H1 (cell line): ENCODE results near the gene TLR10. TPM values are rescaled to one million over a fixed set of nuclear protein-coding genes. Genes with fewer than 3 reads are reported as not detected.

ENCODE experiments used
- CTCF ChIA-PET: fragments of 300-600 bp; sonication (Branson Sonifier 250); formaldehyde crosslinking; loops from one replicate; lab custom pipeline; 2021; ENCODE audit not compliant: partially characterized antibody; lab: Charles Lee
- POLR2A ChIA-PET: fragments of 300-600 bp; sonication (Branson Sonifier 250); formaldehyde crosslinking; loops from one replicate; lab custom pipeline; 2021; ENCODE audit warnings: inconsistent platforms; ENCODE audit not compliant: partially characterized antibody; lab: Charles Lee
- DNase-seq, 2 experiments: peaks; one replicate each; pipeline versions ENCODE4 v3.0.0 to v3.0.0-alpha.2; 2010 to 2022; ENCODE audit warnings: low spot score in 2 of 2, low read depth in 1 of 2, mixed read lengths in 1 of 2
- FAIRE-seq: peaks from 2 replicates; lab custom pipeline; 2011; peaks lifted over from hg19 to GRCh38; lab: Jason Lieb, UNC
- H2AFZ ChIP-seq: 2 replicates; pipeline ENCODE4 v1.8.1; 2012; ENCODE audit warnings: low read length, inconsistent platforms
- H2AK5ac ChIP-seq: 2 replicates; pipeline ENCODE4 v1.6.1; 2013; ENCODE audit warnings: low read depth, low read length
- H2BK120ac ChIP-seq: replicated peaks from 2 replicates; pipeline ENCODE3; 2013; ENCODE audit warnings: low read depth, low read length, inconsistent platforms
- H2BK12ac ChIP-seq: 2 replicates; pipeline ENCODE4 v1.6.1; 2013; ENCODE audit warnings: low read depth, low read length
- H2BK15ac ChIP-seq: 2 replicates; pipeline ENCODE4 v1.6.1; 2013; ENCODE audit warnings: low read length
- H2BK20ac ChIP-seq: 2 replicates; pipeline ENCODE4 v1.6.1; 2013; ENCODE audit warnings: low read length
- H2BK5ac ChIP-seq: 2 replicates; pipeline ENCODE4 v1.6.1; 2013; ENCODE audit warnings: low read depth, low read length
- H3K14ac ChIP-seq: 2 replicates; pipeline ENCODE4 v1.6.1; 2013; ENCODE audit warnings: inconsistent platforms; ENCODE audit not compliant: insufficient read length
- H3K18ac ChIP-seq: 2 replicates; pipeline ENCODE4 v1.6.1; 2013; ENCODE audit warnings: low read length; ENCODE audit errors: extremely low read depth
- H3K23ac ChIP-seq: 2 replicates; pipeline ENCODE4 v1.6.1; 2013; ENCODE audit warnings: inconsistent platforms; ENCODE audit not compliant: insufficient read length
- H3K23me2 ChIP-seq: 2 replicates; pipeline ENCODE4 v1.6.1; 2013; ENCODE audit warnings: low read depth, low read length
- H3K27ac ChIP-seq: 2 replicates; pipeline ENCODE4 v1.6.1; 2011; ENCODE audit warnings: low read depth, low read length, inconsistent platforms
- H3K27me3 ChIP-seq, 4 experiments: replicated peaks in 1 of 4; 1 replicate in 1 of 4; 2 replicates in 3 of 4; pipeline versions ENCODE4 v1.6.1 to v1.8.1; 2011 to 2013; ENCODE audit warnings: low read length in 3 of 4, mild to moderate bottlenecking in 3 of 4, inconsistent platforms in 2 of 4, mixed read lengths in 2 of 4, moderate library complexity in 1 of 4; ENCODE audit not compliant: control insufficient read depth in 3 of 4, insufficient read depth in 3 of 4; ENCODE audit errors: extremely low read depth in 1 of 4
- H3K36me3 ChIP-seq, 4 experiments: 2 replicates each; pipeline versions ENCODE4 v1.6.1 to v1.8.1; 2011 to 2013; ENCODE audit warnings: mild to moderate bottlenecking in 4 of 4, low read length in 3 of 4, moderate library complexity in 2 of 4, control low read depth in 1 of 4, inconsistent platforms in 1 of 4; ENCODE audit not compliant: insufficient read depth in 4 of 4, control insufficient read depth in 2 of 4
- H3K4ac ChIP-seq: replicated peaks from 2 replicates; pipeline ENCODE3; 2013; ENCODE audit warnings: low read length, low read depth, mixed read lengths, inconsistent platforms; ENCODE audit not compliant: insufficient read length
- H3K4me1 ChIP-seq, 4 experiments: replicated peaks in 1 of 4; 1 replicate in 1 of 4; 2 replicates in 3 of 4; pipeline versions ENCODE4 v1.6.1 to v1.8.1; 2011 to 2013; ENCODE audit warnings: low read length in 3 of 4, inconsistent platforms in 2 of 4, mixed read lengths in 1 of 4; ENCODE audit not compliant: insufficient read depth in 4 of 4, control insufficient read depth in 3 of 4
- H3K4me2 ChIP-seq, 2 experiments: 2 replicates each; pipeline versions ENCODE4 v1.6.1 to v1.8.1; 2011 to 2013; ENCODE audit warnings: low read depth in 2 of 2, low read length in 2 of 2, control low read depth in 1 of 2, inconsistent platforms in 1 of 2, mild to moderate bottlenecking in 1 of 2; ENCODE audit not compliant: insufficient read depth in 1 of 2
- H3K4me3 ChIP-seq, 4 experiments: fragments of 200-600, 300-600 bp in 1 of 4; sonication (generic), shearing (Covaris generic), sonication (Bioruptor Twin) in 1 of 4; 2 replicates each; pipeline versions ENCODE4 v1.5.1 to v1.8.1; 2011 to 2016; ENCODE audit warnings: low read length in 4 of 4, low read depth in 3 of 4, control low read depth in 2 of 4, inconsistent platforms in 2 of 4, mild to moderate bottlenecking in 2 of 4, mixed read lengths in 1 of 4, moderate library complexity in 1 of 4; ENCODE audit not compliant: insufficient read depth in 2 of 4; ENCODE audit errors: extremely low read depth in 1 of 4
- H3K56ac ChIP-seq: replicated peaks from 2 replicates; pipeline ENCODE3; 2013; ENCODE audit warnings: low read depth, mild to moderate bottlenecking, mixed read lengths, low read length, inconsistent platforms; ENCODE audit not compliant: insufficient read length
- H3K79me1 ChIP-seq: 2 replicates; pipeline ENCODE4 v1.6.1; 2013; ENCODE audit warnings: low read depth, low read length, control low read depth
- H3K79me2 ChIP-seq, 2 experiments: 2 replicates each; pipeline versions ENCODE4 v1.6.1 to v1.8.1; 2012 to 2013; ENCODE audit warnings: low read length in 2 of 2, mild to moderate bottlenecking in 2 of 2, inconsistent platforms in 1 of 2; ENCODE audit not compliant: insufficient read depth in 2 of 2, control insufficient read depth in 1 of 2
- H3K9ac ChIP-seq, 4 experiments: replicated peaks in 1 of 4; 1 replicate in 1 of 4; 2 replicates in 3 of 4; pipeline versions ENCODE4 v1.6.1 to v1.8.1; 2011 to 2013; ENCODE audit warnings: low read depth in 3 of 4, low read length in 3 of 4, control low read depth in 2 of 4, mild to moderate bottlenecking in 2 of 4, moderate library complexity in 2 of 4, inconsistent platforms in 1 of 4; ENCODE audit errors: extremely low read depth in 1 of 4
- H3K9me3 ChIP-seq, 2 experiments: 2 replicates each; pipeline versions ENCODE4 v1.6.1 to v1.8.1; 2012 to 2013; ENCODE audit warnings: mild to moderate bottlenecking in 2 of 2, moderate library complexity in 2 of 2, control low read depth in 1 of 2, inconsistent platforms in 1 of 2, low read depth in 1 of 2, low read length in 1 of 2, mixed read lengths in 1 of 2; ENCODE audit not compliant: insufficient read depth in 2 of 2
- H4K20me1 ChIP-seq, 2 experiments: replicated peaks in 1 of 2; 2 replicates each; pipeline versions ENCODE3 to v1.8.1; 2011 to 2013; ENCODE audit warnings: inconsistent platforms in 2 of 2, low read length in 2 of 2, mild to moderate bottlenecking in 1 of 2; ENCODE audit not compliant: insufficient read depth in 2 of 2, control insufficient read depth in 1 of 2
- H4K5ac ChIP-seq: 2 replicates; pipeline ENCODE4 v1.6.1; 2013; ENCODE audit warnings: low read length, low read depth, mixed read lengths, inconsistent platforms; ENCODE audit not compliant: insufficient read length
- H4K8ac ChIP-seq: 2 replicates; pipeline ENCODE4 v1.8.0; 2013; ENCODE audit warnings: mild to moderate bottlenecking, moderate library complexity, low read length, inconsistent platforms; ENCODE audit not compliant: insufficient read depth; ENCODE audit errors: extremely low read depth
- H4K91ac ChIP-seq: replicated peaks from 2 replicates; pipeline ENCODE3; 2013; ENCODE audit warnings: low read length, mixed read lengths, inconsistent platforms; ENCODE audit not compliant: insufficient read length
- CBX8 ChIP-seq: fragments of 300-800, 300-1000 bp; sonication (generic); IDR thresholded peaks from 2 replicates; pipeline ENCODE4 v1.7.1; 2016; ENCODE audit warnings: low read depth, low read length, borderline replicate concordance
- KDM1A ChIP-seq: fragments of 200-600, 300-600 bp; sonication (generic); IDR thresholded peaks from 2 replicates; pipeline ENCODE4 v1.7.1; 2016; ENCODE audit warnings: mild to moderate bottlenecking, low read length, borderline replicate concordance
- WGBS, 2 experiments: shearing (Covaris generic) in 1 of 2; methylation state at CpG; one replicate each; pipeline versions ENCODE4 v1.1.6 to v1.1.7; 2013 to 2015; ENCODE audit warnings: low lambda C conversion rate in 2 of 2, mixed read lengths in 2 of 2, inconsistent platforms in 1 of 2, low coverage in 1 of 2, missing lambda C conversion rate in 1 of 2; ENCODE audit not compliant: insufficient replicate concordance in 2 of 2, insufficient coverage in 1 of 2, insufficient read length in 1 of 2; ENCODE audit errors: extremely low coverage in 1 of 2, missing lambda C conversion rate in 1 of 2; 5-methylcytosine and 5-hydroxymethylcytosine counted together
- polyA plus RNA-seq, 7 experiments: library from polyadenylated mRNA; depleted of rRNA in 3 of 7; stranded (reverse) in 5 of 7; unstranded in 2 of 7; fragments of >200 nt in 5 of 7; fragments of 200-250 nt in 2 of 7; gene quantifications; 1 replicate in 5 of 7; 2 replicates in 1 of 7; 4 replicates in 1 of 7; pipeline versions ENCODE4 v1.2.1 to v1.2.3, GENCODE V29; 2011 to 2013; ENCODE audit warnings: missing spikeins in 2 of 7, mixed read lengths in 2 of 7
- total RNA-seq: library from RNA; stranded (reverse); fragmentation: NEBNext Ultra II Directional; extraction: Animal tissue kit (Norgen Biotek cat#: 25700); gene quantifications from 2 replicates; pipeline ENCODE4 v1.2.1, GENCODE V29; 2021

TLR10 gene
- total and polyA plus RNA-seq, 2 of the 8 experiments (the other 6 are each of a cell fraction or from before 2014, with no cell fraction given): not detected

- Histone ChIP-seq H3K27me3 (no peaks in the 10 kb centered on the region), H2BK20ac (no peak overlapping the region), H4K8ac (no peak overlapping the region), H3K9ac (no peak overlapping the region), H2BK120ac (no peak overlapping the region), H3K4ac (no peak overlapping the region), H3K36me3 (no peaks in the 10 kb centered on the region; a peak in 1 of 8 replicates), H3K18ac (no peak overlapping the region), H3K79me2 (no peaks in the 10 kb centered on the region), H2BK12ac (no peak overlapping the region), H3K4me3 (no peak overlapping the region), H2AFZ (no peak overlapping the region), H3K79me1 (no peaks in the 10 kb centered on the region), H4K20me1 (no peaks in the 10 kb centered on the region), H3K23ac (no peak overlapping the region), H2AK5ac (no peak overlapping the region), H3K56ac (no peak overlapping the region), H3K14ac (no peak overlapping the region), H2BK15ac (no peak overlapping the region), H3K9me3 (no peaks in the 10 kb centered on the region), H4K5ac (no peak overlapping the region), H2BK5ac (no peak overlapping the region), H3K27ac (no peak overlapping the region), H3K4me1 (no peaks in the 10 kb centered on the region), H4K91ac (no peak overlapping the region), H3K23me2 (no peaks in the 10 kb centered on the region), H3K4me2 (no peak overlapping the region)
- no peak for DNase-seq
- POLR2A ChIA-PET: no interaction called here
- CTCF ChIA-PET: interaction anchor here (0.6 to 5.5 kb wide), 5 partner anchors 11 to 101 kb away, joined by 3 to 20 read pairs (median 3); partner anchors contain the start of gene TLR10
- WGBS, 2 experiments: 82% methylated on average over 2 of the region's 2 CpGs; no CpG with 5 or more reads in 1 of the 2 experiments
- TF ChIP-seq KDM1A (no peak), CBX8 (no peak)
- no peak for FAIRE-seq
Measured at GRCh38 chr4:38794051-38794450, 11.3 kb upstream of the TLR10 start.
